Measurements from ENCODE around the gene CCDC12. TPM values are rescaled to one million over a fixed set of nuclear protein-coding genes. Genes with fewer than 3 reads are reported as not detected.

The CCDC12 gene
- total RNA-seq, 1 experiment from 2014 or later = 46.5 TPM

DNA sequence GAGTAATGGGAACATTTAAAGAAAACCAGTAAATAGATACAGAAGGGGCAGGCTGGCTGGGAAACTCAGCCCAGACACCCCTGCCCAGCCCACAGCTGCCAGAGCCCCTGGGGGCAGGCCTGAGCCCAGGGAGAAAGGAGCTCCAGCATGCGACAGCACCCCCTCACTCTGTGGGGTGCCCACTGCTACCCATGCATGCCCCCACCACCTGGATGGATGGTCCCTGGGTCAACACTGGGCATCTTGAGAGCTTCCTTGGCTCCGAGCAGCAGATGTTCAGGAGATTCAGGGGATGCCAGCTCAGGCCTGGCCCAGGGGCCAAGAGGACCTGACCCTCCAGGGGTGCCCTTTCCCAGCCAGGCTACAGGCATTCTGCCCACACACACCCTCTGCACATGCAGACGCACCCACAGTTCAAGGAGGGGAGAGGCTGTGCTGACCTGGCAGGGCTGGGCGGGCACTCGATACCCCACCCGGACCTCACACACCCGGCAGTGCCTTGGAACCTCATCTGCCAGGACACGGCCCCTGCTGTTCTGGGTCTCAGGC, 67.5 kb downstream of the CCDC12 start:
- Histone ChIP-seq H3K4me3 (replicated peaks in 1 of 2; ENCODE audit: low read depth in 1 of 2, low read length in 2 of 2) (no peak overlapping the region), H3K9me2 (ENCODE audit: insufficient read depth) (no peaks in the 10 kb centered on the region), H3K4me2 (ENCODE audit: low read length) (peak overlapping the region; percentile 30; the same call in 1 of the 2 replicates), H2AFZ (ENCODE audit: low read depth, low read length, poor library complexity, severe bottlenecking) (no peak overlapping the region), H3K36me3 (ENCODE audit: control insufficient read depth in 1 of 2, insufficient read depth in 2 of 2, low read length in 2 of 2) (no peaks in the 10 kb centered on the region), H3K9me3 (ENCODE audit: control insufficient read depth in 1 of 2, insufficient read depth in 1 of 2, low read depth in 1 of 2, low read length in 2 of 2) (no peaks in the 10 kb centered on the region), H3K9ac (ENCODE audit: low read length) (no peak overlapping the region), H3K4me1 (ENCODE audit: control insufficient read depth in 1 of 2, insufficient read depth in 2 of 2, low read length in 2 of 2) (peaks cover 3 to 16% of the 10 kb centered on the region in 2 experiments; a peak in 3 of 4 replicates), H3K79me2 (ENCODE audit: insufficient read depth, low read length) (no peaks in the 10 kb centered on the region), H4K20me1 (ENCODE audit: insufficient read depth) (no peaks in the 10 kb centered on the region), H3K27ac (ENCODE audit: low read depth, low read length) (no peak overlapping the region), H3K27me3 (ENCODE audit: insufficient read depth, low read length) (no peaks in the 10 kb centered on the region)
- DNase-seq (ENCODE audit: low read depth, low spot score) = no peak
- TF ChIP-seq YY1 (IDR thresholded peaks at IDR 0.05; ENCODE audit: extremely low read depth, insufficient replicate concordance, low read depth, low read length) (no peak), SP1 (IDR thresholded peaks at IDR 0.05; ENCODE audit: low read depth) (no peak), FOSL1 (IDR thresholded peaks at IDR 0.05; ENCODE audit: low read depth) (no peak), TCF7L2 (IDR thresholded peaks at IDR 0.05; ENCODE audit: borderline replicate concordance, extremely low read depth, insufficient read depth, insufficient read length) (no peak)
- TF ChIP-seq, protein P1, sequence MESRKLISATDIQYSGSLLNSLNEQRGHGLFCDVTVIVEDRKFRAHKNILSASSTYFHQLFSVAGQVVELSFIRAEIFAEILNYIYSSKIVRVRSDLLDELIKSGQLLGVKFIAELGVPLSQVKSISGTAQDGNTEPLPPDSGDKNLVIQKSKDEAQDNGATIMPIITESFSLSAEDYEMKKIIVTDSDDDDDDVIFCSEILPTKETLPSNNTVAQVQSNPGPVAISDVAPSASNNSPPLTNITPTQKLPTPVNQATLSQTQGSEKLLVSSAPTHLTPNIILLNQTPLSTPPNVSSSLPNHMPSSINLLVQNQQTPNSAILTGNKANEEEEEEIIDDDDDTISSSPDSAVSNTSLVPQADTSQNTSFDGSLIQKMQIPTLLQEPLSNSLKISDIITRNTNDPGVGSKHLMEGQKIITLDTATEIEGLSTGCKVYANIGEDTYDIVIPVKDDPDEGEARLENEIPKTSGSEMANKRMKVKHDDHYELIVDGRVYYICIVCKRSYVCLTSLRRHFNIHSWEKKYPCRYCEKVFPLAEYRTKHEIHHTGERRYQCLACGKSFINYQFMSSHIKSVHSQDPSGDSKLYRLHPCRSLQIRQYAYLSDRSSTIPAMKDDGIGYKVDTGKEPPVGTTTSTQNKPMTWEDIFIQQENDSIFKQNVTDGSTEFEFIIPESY (IDR thresholded peaks at IDR 0.05; ENCODE audit: extremely low read depth, insufficient replicate concordance, low read length) = no peak
- ChIA-PET RAD21 (ENCODE audit: low non-redundant PET in 1 of 2, low total read pairs in 2 of 2, uncharacterized antibody in 2 of 2, unreplicated experiment in 2 of 2) (interaction anchor here (0.6 to 1.0 kb wide), 2 partner anchors 415 to 420 kb away, joined by 3 read pairs; no protein-coding TSS in a partner anchor), POLR2A (no interaction called here), CTCF (interaction anchor here (0.8 to 1.8 kb wide), 11 partner anchors 8 to 531 kb away, joined by 3 to 11 read pairs (median 5); no protein-coding TSS in a partner anchor)
- no TSS peak for BruUV-seq (replicated peaks)
- peak; percentile 8 for ATAC-seq
- intact Hi-C loops (cut with micrococcal nuclease) = loop anchor here (1.0 to 2.0 kb wide), 3 partner anchors 42 to 246 kb away; no protein-coding TSS in a partner anchor
